HG03521 (cell line): ENCODE data around the gene FGL2.
"Not testable (repeated sequence)": the region's sequence is repeated elsewhere in the genome, so short reads cannot be mapped to it uniquely, and the experiment has no call there.

Experiments
- ATAC-seq: cut with Tn5 transposase; IDR thresholded peaks from one replicate; pipeline ENCODE4 v1.9.1; 2021; ENCODE audit warnings: mild to moderate bottlenecking, moderate library complexity; ENCODE audit not compliant: unreplicated experiment

FGL2 gene, protein sequence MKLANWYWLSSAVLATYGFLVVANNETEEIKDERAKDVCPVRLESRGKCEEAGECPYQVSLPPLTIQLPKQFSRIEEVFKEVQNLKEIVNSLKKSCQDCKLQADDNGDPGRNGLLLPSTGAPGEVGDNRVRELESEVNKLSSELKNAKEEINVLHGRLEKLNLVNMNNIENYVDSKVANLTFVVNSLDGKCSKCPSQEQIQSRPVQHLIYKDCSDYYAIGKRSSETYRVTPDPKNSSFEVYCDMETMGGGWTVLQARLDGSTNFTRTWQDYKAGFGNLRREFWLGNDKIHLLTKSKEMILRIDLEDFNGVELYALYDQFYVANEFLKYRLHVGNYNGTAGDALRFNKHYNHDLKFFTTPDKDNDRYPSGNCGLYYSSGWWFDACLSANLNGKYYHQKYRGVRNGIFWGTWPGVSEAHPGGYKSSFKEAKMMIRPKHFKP

DNA sequence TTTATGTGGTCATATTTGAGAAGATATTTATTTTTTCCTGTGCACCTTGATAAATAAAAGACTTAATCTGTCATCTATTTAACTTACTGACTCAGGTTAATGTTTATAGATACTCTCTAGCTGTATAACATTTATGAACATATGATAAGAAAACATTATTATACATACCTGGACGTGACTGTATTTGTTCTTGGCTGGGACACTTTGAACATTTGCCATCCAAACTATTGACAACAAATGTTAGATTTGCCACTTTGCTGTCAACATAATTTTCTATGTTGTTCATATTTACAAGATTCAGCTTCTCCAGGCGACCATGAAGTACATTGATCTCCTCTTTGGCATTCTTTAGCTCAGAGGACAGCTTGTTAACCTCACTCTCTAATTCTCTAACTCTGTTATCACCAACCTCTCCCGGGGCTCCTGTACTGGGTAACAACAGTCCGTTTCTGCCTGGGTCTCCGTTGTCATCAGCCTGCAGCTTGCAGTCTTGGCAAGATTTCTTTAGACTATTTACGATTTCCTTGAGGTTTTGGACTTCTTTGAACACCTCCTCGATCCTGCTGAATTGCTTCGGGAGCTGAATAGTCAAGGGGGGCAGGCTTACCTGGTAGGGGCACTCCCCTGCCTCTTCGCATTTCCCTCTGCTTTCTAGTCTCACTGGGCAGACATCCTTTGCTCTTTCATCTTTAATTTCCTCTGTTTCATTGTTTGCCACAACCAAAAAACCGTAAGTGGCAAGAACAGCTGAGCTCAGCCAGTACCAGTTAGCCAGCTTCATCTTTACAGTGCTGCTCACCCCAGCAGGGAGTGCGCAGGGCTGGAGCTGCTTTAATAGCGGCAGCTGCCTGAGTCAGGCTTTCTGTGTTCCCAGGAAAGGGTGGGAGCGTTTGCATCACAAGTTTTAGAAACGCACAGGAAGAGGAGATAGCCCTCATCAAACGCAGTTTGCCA is at the start of gene FGL2:
Gene FGL2, minus strand, starts transcription at position 807 of the 954 bp plus-strand sequence. Its CDS starts 26 bp downstream, at position 781.
- no peak for ATAC-seq

DNA sequence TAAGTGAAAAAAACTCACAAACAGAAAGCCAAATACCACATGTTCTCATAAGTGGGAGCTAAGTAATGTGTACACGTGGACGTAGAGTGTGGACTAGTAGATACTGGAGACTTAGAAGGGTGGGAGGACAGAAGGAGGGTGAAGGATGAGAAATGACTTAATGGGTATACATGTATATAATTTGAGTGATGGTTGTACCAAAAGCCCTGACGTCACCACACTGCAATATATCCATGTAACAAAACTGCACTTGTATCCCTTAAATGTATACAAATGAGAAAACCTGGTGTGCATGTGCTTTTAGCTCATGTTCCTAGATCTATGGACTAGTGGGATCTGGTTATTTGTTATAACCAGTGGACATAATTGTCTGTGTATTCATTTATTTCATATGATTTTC is 48.5 kb upstream of the FGL2 start:
- no peak for ATAC-seq

DNA sequence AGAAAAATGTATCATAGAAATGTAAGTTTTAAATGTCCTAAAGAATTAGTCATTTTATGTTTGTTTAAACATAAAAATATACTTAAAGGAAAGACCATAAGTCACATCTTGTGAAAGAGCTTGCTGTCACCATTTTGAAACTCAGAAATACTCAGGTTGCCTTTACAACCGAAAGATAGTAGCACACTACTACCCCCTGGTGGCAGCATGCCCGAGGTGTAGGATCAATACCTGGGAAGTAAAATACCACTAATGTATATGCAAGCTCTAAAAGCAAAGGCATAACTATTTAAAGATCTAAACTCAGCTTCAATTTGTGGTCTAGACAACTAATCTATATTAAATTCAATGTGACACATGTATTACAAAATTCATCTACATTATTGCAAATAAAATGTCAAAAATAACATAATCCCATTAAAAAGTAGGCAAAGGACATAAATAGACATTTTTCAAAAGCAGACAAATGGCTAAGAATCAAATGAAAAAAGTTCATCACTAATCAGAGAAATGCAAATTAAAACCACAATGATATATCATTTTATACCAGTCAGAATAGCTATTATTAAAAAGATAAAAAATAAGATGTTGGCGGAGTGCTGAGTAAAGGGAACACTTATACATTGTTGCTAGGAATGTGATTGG is 47.7 kb upstream of the FGL2 start:
- ATAC-seq: peak; percentile 69

DNA sequence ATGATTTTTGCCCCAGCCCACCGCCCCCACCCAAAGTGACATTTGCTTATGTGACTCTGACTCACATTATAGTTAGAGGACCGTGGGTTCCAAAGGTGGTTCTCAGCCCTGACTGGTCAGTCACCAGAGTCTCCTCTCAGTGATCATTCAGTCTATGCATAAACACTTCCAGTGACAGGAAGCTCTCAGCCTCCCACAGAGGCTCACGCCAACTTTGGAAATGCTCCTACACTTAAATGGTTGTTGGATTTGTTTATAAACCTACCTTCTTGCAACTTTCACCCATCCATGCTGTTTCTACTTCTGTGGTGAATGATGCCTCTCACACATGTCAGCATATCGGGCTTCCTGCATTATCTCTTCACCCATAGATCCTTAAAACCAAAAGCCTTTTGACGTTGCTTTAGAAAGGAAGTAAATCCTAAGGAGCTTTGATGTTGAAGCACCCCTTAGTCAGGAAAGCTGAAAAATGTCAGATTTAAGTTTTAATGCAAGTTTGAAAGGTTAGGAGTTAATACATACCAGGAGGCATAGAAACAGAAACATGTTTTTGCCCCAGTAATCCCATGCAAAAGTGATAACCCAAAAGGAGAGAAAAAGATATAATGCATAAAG is 46.5 kb upstream of the FGL2 start:
- no peak for ATAC-seq

DNA sequence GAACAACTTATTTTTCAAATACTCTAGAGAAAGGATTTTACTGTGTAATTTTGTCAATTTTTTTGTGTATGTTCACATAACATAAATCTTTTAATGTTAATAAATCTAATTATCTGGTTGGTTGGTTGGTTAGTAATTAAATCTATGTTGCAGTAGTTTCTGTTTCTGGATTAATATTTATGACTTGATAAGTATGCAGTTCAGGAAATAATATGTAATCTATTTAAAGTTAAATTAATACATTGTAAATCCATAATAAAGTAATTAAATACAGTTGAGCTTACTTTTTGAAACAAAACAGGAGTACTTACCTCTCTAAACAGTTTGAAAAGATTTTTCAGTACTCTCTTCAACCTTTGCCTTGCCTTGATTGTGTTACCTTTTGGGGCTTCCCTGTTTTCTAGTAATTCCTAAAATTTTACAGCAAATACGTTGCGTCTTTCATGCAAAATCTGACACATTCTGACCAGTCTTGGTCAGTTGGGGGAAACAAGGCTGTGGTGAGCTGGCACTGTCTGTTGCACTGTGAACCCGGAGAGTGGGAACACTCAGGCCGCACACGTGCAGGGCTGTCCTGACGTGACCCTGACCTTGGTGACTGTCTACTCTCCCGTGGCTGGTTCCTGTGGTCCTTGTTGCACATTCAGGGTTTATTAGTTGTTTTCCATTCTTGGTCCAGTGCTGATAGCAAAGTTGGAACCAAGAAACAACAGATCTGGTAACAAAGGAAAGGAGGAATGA is 45.6 kb upstream of the FGL2 start:
- no peak for ATAC-seq

DNA sequence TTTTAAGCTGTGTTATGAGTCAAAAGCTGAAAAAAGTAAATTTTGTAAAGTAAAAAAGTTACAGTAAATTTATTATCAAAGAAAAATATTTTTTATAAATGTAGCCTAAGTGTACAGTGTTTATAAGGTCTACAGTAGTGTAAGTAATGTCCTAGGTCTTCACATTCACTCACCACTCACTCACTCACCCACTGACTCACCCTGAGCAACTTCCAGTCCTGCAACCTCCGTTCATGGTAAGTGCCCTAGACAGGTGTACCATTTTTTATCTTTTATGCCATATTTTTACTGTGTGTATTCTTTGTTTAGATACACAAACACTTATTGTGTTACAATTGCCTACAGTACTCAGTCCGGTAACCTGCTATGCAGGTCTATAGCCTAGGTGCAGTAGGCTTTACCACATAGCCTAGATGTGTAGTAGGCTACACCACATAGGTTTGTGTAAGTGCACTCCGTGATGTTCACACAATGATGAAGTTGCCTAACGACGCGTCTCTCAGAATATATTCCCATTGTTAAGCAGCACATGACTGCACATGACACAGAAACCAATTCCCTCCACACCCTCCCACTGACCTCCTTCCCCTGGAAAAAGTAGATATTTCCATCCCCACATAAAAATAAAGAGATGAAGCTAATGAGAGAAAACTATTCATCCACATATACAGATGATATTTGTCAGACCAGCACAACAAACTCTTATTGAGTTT is 44.8 kb upstream of the FGL2 start:
- ATAC-seq: no peak

DNA sequence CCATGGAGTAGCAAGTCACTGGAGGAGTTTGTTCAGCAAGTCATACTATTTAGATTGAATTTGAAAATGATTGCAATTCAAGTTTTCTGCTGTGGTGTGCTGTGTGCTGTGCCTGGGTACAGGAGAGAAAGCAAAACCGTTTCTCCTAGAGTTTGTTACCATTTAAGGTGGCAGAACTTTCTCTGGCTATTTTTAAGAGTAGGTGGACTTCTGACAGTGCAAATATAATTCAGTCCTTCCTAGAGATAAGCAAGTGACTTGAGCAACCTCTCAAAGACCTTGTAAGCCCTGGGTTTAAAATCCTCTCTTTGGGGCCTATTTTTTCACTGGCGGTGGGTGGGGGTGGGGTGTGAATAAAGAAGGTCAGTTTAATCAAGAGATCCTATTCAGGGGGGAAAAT is 42.9 kb upstream of the FGL2 start:
- ATAC-seq: no peak

DNA sequence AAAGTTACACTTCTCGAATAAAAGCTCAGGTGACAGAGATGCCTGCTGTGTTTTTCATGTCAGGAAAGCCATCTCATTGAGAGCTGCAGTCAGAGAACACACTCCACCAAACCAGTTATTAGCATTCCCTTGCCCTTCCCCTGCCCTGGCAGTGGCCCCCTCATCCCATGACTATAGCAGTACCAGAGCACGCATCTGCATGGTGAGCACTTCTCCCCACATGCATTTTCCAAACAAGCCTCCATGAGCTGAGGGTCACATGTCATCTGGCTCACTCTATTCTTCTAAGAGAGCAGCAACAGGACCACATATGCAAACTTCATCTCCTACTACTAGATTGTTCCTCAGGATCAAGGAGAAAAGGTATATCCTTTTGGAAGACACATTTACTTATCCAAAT is 42.4 kb upstream of the FGL2 start:
- no peak for ATAC-seq

DNA sequence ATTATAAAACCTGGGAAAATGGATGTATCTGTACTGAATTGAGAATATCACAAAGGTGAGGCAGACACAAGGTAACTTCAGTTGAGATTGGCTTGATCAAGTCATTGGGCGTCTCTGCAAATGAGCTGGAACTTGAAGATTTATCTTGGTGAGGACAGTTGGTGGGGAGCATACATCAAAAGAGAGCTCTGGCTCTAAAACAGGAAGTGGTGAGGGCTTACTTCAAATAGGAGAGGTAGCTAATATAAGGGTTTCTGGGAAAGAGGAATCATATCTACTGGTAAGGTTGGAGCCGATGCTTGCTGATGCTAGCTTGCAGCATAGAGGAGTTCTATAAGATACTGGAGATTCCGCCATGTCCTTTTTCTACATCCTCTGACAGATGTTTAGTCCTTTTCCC is 39.9 kb upstream of the FGL2 start:
- ATAC-seq: no peak

DNA sequence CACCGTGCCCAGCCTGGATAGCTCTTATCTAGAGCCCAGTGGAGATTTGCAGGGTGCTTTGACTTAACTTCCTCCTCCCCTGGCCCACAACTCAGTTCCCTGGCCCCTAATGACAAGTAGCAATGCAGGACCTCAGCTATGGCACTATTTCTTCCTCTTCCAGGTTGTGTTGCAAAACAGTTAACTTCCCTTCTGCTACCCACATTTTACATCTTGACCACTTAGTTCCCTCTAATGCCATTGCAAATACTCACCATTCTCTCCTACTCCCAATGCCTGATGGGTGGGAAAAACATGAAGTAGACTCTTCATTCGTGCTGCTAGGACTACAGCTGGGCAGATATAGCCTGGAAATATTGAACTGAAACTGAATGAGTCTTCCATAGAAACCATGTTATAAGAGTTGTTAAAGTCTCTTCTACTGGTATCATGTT is 39.1 kb upstream of the FGL2 start:
- no peak for ATAC-seq

DNA sequence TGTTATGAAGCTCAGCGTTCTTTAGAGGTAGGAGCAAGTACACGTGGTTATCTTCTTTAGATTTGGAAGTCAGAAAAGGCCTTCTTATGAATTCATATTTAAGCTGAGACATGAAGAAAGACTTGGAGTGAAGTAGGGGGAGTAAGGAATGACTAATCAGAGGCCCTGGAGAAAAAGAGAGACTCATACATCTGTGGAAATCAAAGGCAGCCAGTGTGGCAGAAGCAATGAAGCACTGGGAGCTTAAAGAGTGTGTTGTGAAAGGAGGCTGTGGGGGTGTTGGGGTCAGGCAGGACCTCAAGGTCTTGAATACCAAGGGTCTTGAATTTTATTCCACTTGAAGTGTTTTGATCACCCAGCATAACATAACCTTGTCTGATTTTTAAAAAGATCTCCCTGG is 35.7 kb upstream of the FGL2 start:
- no peak for ATAC-seq

DNA sequence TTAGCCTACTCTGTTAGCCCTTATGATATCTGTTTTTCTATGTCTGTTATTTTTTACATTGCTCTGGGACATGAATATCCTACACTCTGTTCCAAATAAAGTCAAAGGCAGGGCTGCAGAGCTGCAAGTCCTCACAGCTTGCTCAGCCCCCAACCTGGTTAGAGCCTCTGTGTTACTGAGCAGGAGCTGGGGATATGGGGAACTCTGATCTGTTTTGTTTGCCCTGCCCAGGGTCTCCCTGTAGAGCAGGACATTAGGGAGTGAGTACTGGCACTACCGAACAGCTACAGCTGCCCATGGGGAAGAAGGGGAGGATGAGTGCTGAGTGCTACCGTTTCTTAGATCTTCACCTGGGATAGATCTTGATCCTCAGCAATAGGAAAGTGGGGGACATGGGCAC is 32.8 kb upstream of the FGL2 start:
- no peak for ATAC-seq

DNA sequence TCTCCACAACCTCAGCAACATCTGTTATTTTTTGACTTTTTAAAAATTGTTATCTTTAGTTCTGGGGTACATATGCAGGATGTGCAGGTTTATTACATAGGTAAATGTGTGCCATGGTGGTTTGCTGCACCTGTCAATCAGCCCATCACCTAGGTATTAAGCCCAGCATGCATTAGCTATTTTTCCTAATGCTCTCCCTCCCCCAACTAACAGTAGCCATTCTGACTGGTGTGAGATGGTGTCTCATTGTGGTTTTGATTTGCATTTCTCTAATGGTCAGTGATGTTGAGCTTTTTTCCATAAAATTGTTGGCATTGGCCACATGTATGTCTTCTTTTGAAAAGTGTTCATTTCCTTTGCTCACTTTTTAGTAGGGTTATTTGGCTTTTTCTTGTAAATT is 29.2 kb upstream of the FGL2 start:
- ATAC-seq: not testable (repeated sequence)

DNA sequence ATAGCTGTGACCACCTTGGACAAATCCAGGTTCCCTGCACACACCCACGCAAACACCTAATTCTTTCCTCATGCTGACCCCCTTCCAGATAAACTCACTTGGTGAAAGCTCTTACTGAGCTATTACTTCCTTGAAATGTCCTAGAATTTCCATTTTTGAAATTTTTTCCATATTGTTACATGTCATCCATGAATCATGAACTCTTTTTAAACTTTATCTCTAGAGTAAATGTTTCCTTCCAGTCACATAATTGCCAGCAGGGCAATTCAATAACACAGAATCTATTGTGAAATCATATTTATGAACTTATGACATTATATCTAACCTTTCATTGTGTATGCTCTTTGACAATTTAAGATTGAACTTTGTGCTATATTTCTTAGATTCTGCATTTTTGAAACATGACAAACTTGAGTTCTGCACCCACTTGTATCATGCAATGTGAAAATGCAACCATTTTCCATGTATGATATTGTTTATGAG is 26.8 kb upstream of the FGL2 start:
- no peak for ATAC-seq

DNA sequence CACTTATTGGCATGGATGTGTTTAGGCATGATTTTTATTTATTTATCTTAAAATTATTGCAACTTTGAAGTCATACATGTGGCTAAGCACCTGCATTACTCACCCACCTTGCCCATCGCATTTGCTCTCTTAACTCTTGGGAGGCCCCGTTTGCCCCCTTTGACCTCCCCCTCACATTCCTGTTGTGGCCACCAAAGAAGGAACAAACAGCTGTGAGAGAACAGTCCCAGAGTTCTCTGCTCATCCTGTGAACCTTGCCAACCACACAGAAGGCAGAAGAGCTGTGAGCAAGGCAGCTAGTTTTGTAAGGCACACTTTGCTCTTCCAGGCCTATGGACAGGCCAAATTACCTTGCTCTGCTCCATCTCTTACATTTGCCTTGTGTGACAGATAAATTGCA is 23.6 kb upstream of the FGL2 start:
- ATAC-seq: no peak

DNA sequence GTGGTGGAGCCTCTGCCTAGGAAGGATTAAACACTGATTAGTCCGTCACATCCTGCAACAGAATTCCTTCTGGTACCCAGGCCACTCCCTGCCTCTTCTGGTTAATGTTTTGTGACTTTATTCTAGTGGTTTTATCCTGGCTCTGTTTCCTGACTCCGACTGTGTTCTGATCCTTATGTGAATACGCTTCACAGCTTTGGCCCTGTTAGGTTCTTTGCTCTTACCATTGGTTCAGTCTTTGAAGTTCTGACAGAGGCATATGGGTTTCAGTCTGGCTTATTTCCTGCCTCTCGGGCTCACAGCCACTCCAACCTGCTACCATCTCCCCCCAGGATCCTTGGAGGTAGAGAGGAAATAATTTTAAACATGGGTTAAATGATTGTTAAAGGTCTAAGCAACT is 23.2 kb upstream of the FGL2 start:
- no peak for ATAC-seq

DNA sequence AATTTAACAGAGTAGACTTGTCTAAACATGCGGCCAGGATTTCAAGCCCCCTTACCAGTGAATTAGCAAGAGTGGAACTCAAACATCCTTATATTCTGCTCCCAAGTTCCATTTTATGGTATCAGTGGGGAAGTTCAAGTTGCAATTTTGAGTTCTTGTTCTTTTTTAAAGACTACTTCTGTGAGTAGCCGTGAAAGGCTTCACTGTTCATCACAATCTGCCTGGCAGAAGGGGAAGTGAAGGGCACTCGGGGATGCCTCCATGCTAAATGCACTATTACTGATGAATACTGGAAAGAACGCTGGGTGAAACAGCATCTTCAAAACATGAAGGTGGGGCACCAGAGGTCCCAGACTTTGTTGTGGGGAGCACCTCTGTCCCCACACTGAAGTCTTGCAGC is 22.4 kb upstream of the FGL2 start:
- no peak for ATAC-seq

DNA sequence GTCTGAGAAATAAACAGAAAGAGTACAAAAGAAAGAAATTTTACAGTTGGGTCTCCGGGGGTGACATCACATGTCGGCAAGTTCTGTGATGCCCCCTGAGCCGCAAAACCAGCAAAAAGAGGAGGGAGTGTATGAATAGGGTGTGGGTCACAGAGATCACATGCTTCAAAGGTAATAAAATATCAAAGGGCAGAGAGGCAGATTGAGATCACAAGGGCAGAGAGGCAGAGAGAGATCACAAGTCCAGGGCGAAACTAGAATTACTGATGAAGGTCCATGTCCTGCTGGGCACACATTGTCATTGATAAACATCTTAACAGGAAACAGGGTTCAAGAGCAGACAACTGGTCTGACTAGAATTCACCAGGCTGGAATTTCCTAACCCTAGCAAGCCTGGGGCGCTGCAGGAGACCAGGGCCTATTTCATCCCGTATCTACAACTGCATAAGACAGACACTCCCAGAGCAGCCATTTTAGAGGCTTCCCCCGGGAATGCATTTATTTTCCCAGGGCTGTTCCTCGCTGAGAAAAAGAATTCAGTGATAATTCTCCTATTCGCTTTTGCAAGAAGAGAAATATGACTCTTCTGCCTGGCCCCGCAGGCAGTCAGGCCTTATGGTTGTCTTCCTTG is 20.2 kb upstream of the FGL2 start:
- not testable (repeated sequence) for ATAC-seq
